ENCODE results near the gene ARID3A.
A peak's percentile ranks its signal among the peaks of the same experiment; 100 is the strongest.

The ARID3A gene

GRCh38 chr19:931860-932647 lies 6.2 kb downstream of the ARID3A start:
- DNase-seq: no peak

DNA sequence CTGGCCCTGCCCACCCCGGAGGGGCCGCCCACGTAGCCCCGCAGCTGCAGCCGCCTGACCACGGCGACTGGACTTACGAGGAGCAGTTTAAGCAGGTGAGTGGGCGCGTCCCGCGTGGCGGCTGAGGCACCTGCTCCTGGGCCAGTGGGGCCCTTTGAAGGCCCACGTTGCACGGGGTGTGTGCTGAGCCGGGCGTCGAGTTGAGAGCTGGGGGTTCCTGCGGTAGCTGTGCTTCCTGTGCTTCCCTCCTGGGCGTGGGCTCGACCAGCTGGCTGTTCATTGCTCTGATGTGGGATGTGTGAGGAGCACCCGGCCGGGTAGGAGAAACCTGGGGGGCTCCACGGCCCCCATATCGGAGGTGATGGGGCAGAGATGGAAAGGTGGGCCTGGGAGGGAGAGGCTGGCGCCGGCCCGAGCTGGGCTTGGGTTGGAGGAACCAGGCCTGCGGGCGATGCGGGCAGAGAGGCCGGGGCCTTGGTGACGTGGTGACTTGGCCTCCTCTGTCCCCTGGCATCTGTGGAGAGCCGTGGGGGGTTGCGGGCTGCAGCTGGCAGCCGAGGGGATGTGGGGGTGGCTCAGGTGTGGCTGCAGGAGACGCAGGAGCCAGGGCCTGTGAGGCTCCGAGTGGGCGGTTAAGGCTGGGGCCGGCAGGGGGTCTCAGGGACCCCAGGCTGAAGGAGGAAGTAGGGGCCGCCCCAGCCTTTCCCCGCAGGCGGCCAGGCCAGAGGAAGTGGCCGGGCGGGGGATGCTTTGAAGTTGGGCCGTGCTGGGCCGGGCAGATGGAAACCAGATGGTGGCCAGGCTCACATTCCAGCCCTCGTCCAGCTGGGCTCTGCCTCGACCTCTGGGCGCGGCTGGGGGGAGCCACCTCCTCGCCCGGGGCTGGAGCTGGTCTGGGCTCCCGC lies 7.1 kb downstream of the ARID3A start:
- DNase-seq: no peak

GRCh38 chr19:933553-933882 lies 7.7 kb downstream of the ARID3A start:
- no peak for DNase-seq

- DNase-seq: no peak
Measured at GRCh38 chr19:934197-934840, 8.5 kb downstream of the ARID3A start.

DNA sequence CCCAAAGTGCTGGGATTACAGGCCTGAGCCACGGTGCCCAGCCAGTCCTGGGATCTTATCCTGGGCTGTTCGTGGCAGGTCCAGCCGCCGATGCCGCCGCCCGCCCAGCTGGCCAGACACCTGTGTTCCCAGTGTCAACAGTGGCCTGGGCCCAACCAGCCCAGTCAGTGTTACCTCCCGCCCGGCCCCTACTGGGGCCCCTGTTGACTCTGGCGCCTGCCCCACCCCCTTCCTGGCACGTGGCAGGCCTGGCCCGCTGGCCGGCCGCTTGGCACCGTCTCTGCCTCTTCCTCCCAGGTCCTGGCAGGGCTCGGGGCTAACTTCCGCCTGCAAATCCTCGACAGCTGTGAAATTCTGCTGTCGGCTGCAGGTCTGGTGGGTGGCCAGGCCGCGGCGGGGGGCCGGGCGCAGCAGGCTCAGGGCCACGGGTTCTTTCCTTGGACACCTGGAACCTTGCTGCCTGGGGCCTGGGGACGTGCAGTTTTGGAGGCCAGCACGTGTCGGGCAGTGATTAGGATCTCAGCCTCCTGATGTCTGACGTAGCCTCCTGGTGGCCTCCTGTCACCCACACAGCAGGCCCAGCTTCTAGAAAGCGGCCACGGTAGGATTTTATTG lies 9.1 kb downstream of the ARID3A start:
- DNase-seq: peak in 1 of 2 donors; percentile 56

DNA sequence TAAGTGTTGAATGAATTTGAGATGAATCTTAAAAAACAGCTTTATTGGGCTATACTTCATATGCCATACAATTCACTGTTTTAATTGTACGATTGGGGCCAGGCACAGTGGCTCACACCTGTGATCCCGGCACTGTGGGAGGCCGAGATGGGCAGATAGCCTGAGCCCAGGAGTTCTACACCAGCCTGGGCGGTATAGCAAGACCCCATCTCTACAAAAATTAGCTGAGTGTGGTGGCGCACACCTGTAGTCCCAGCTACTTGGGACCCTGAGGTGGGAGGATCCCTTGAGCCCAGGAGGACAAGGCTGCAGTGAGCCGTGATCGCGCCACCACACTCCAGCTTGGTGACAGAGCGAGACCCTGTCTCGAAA lies 10.3 kb downstream of the ARID3A start:
- no peak for DNase-seq

- no peak for DNase-seq
Measured at GRCh38 chr19:937259-937694, 11.4 kb downstream of the ARID3A start.

DNA sequence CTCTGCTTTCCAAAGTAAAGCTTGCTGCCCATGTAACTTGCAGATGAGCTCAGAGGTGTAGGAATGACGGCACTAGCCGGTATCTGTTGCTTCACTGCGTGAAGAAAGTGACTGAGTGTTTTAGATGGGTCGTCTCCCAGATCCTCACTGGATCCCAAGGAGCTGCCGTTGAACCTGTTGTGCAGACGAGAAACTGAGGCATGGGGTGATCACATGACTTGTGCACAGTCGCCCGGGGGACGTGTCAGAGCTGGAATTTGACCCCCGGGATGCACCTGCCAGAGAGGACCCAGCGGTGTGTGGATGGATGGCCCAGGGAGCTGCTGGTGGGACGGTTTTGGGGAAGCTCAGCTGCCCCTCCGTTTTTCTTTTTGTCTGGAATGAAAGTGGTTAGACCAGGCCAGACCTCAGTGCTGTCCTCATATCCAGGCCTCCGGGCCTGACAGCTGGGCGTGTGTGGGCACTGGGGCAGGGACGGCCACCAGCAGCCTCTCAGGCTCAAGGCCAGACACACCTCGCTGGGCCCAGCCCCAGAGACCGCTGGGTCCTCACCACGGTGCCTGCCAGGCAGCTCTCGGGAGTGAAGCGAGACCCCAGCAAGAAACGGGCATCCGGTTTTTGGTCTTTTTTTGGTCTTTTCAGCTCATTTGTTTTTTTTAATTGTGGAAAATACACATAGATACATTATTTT lies 12.5 kb downstream of the ARID3A start:
- DNase-seq: no peak

DNA sequence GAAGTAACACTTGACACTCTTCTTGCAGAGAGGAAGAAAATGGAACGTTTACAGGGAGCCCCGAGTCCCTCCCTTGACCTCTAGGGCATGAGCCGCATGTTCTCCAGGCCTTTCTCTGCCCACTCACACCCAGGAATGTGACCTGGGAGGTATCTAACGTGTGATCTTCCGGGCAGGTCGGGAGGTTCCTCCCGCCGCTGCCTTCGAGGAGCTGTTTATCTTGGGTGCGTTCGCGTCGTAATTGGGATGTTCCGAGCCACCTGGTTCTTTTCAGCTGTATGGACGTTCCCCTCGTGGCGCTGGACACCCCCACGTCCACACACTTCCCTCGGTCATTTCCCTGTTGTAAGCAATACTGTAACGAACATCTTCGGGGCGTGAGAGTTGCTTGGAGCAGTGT lies 13.6 kb downstream of the ARID3A start:
- no peak for DNase-seq

- DNase-seq: no peak
Measured at GRCh38 chr19:939922-940321, 14.1 kb downstream of the ARID3A start.

- peak; percentile 47 to 51 for DNase-seq
Measured at GRCh38 chr19:940591-941291, 14.9 kb downstream of the ARID3A start.

DNA sequence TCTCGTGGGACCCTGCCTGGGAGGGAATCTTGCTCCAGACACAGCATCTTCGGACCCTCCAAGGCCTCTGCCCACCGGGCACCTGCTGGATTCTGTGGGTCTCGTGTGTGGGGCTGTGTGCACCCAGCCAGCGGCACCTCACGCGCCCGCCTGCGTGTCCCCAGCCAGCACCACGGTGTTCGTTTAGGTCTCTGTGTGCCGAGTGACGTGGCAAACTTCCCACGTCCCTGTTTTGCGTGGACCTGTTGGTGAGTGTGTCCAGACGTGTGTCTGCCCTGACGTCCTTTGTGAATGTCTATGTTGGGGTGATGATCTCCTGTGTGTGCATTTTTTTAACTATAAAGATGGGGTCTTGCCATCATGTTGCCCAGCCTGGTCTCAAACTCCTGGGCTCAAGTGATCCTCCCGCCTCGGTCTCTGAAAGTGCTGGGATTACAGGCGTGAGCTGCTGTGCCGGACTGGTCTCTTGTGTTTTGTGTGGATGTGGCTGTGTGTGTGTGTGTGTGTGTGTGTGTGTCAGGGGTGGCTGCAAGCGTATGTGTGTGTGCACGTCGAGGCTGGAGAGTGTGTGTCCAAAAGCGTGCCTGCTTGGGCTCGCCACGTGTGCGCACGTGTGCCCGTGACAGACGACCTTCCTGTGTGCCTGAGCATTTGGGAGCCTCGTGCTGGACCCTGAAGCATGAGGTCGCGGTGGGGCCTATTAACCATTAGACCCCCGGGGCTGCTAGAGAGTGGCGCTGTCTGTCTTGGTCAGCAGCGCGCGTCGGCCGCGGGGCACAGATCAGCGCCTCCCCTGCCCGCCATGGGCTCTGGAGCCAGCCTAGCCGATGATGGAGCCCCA lies 15.7 kb downstream of the ARID3A start:
- DNase-seq: no peak

DNA sequence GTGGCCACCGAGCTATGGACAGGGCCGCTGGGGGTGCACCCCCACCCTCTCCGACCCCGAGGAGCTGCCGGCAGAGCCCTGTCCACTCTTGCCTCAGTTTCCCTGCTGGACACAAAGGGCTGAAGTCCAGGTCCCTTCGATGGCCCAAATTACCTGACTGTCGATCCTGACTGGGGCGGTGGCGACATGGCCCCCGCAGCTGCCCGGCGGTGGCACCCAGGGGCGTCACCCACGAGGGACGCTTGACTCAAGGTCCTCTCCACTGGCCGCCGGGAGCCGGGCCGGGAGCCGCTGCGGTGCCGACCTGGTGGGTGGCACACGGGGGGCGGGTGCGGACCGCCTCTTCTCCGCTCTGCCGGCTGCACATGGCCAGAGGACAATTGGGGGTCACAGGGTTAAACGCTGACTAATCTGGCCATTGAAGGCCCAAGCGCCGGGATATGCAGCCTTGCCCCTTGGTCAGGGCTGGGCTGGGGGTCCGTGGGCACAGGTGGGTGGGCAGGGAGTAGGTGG lies 16.4 kb downstream of the ARID3A start:
- DNase-seq: no peak

GRCh38 chr19:943551-944170 lies 17.8 kb downstream of the ARID3A start:
- no peak for DNase-seq

DNA sequence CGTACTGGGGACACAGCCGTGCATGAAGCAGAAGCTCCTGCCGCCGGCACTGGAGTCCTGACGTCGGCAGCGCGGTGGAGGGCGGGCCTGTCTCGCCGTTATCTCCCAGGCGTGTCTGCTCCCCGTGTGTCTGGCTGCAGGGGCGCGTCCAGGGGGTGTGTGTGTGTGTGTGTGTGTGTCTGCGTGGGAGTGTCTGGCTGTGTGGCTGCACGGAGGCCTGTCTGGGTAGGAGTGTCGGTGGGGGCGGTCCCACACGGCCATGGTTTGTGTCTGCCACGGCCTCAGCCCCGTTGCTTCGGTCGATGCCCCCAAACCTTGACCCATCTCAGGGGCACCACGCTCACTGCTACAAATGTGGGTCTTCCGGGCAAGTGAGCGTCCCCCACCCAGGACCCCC lies 18.3 kb downstream of the ARID3A start:
- DNase-seq: no peak

DNA sequence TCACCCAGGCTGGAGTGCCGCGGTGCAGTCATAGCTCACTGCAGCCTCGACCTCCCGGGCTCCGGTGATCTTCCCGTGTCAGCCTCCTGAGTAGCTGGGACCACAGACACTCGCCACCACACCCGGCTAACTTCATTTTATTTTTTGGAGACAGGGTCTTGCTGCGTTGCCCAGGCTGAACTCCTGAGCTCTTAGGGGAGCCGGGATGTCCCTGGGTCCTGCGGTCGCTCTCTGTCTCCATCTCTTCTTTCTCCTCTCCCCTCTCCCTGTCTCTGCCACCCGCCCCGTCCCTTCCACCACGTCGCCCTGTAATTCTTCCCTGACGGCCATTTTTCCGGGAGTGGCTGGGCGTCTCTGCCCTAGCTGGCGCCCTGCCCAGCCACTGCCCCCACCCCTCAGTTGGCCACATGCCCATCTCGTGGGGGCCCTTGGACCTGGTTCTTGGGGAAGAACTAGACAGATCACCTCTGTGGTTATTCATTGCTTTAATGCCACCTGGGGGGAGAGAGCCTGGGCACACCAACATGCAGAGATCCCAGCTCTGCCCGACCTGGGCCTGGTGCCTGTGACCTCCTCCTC lies 18.9 kb downstream of the ARID3A start:
- DNase-seq: no peak

- no peak for DNase-seq
Measured at GRCh38 chr19:945401-946252, 19.8 kb downstream of the ARID3A start.

- DNase-seq: no peak
Measured at GRCh38 chr19:947090-947706, 21.4 kb downstream of the ARID3A start.
